Activated naive CD8-positive, alpha-beta T cell treated with anti-CD3 and anti-CD28 coated beads, Interleukin-2, amount 50 U/mL, for 16 hours (primary cell): ENCODE measurements around the gene EZH1.
"Not testable (repeated sequence)": the region's sequence is repeated elsewhere in the genome, so short reads cannot be mapped to it uniquely, and the experiment has no call there.

Experiments used
- DNase-seq: peaks from one replicate; pipeline ENCODE4 v3.0.0-alpha.2; 2020; ENCODE audit warnings: low read depth, low spot score

The EZH1 gene

GRCh38 chr17:42669977-42670788 is 74.7 kb downstream of the EZH1 start:
- no peak for DNase-seq

- DNase-seq, result no peak
Observed at GRCh38 chr17:42669705-42669976, 75.2 kb downstream of the EZH1 start.

DNA sequence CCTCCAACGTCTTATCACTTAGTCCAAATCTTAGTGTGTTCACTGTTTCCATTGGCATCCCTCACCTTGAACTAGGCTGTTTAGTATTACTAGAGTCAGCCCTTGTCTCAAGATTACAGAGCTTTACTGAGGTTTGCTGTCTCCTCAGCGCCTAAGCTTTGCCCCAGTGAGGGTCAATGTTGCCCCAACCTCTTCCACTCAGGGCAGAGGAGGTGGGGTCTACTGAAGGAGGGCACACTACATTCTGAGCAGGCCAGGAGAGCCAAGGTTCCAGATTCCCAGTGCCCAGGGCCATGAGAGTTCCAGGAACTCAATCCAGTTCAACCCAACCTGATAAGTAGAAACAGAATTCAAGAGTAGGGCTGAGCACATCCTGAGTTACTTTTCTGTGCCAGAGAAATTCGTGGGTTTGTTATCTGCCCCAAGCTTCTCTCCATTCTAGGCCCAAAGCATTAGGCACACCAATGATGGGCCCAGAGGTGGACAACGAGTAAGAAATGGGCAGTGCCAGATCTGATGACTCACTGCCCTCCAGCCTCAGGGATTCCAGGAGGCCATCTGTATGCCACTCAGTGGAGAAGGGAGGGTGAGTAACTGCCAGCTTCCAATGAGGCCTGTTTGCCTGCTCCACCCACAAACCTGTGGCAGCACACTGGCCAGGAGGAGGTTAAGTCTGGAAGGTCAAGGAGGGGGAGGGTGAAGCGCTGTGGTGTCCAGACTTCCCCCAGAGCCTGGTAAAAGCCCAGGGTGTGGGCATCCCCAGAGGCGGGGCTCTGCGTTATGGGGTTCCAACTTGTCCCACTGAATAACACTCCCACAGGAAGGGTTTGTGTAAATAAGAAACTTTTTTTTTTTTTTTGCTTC is 77.5 kb downstream of the EZH1 start:
- no peak for DNase-seq

GRCh38 chr17:42666126-42666525 is 78.7 kb downstream of the EZH1 start:
- DNase-seq, result not testable (repeated sequence)

GRCh38 chr17:42665581-42666001 is 79.2 kb downstream of the EZH1 start:
- DNase-seq, result no peak

DNA sequence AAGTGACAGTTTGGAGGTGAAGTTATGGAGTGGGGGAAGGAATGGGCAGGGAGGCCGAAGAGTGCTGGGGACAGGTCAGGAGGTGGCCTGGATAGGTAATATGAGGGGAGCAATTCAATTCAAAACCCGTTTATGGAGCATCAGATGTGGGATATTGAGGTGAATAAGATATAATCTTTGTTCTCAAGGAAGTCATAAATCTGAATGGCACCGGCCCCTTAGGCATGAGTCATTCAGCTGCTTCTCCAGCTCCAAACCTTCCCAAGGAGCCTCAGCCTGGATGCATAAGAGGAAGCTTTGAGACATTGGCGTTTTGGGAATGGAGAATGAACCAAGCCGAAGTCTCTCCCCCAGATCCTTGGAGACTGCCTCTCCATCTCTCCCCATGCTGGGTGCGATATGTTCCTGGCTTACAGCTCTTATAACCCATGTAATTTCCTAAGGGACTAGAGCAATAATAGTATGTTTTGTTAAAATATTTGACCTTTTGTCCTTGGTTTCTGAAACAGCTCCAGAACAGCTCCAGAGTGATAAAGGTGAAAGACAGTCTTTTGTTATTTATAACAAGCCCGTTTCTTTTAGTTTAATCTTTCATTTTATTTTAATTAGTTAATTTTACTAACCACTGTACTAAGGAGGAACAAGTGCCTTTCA is 84.0 kb downstream of the EZH1 start:
- no peak for DNase-seq

DNA sequence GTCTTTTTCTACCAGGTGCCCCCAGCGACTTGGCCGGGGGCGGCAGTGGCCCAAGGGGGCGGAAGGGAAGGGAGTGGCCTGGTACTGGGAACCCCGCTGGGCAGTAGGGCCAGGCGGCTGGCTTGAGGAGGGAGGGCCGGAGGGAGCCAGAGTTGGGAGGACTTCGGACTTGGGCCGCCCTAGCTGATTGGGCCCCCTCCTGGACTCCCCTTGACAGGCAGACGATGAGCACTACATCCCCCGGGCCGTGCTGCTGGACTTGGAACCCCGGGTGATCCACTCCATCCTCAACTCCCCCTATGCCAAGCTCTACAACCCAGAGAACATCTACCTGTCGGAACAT is 84.9 kb downstream of the EZH1 start:
- not testable (repeated sequence) for DNase-seq

GRCh38 chr17:42659079-42659931 is 85.5 kb downstream of the EZH1 start, which contains the start of gene TUBG2:
TSS of gene TUBG2 (plus strand) at chr17:42659284. CDS start at chr17:42659504, 220 bp downstream.
- DNase-seq, result peak; percentile 50

GRCh38 chr17:42657824-42658588 is 86.8 kb downstream of the EZH1 start:
- no peak for DNase-seq

DNA sequence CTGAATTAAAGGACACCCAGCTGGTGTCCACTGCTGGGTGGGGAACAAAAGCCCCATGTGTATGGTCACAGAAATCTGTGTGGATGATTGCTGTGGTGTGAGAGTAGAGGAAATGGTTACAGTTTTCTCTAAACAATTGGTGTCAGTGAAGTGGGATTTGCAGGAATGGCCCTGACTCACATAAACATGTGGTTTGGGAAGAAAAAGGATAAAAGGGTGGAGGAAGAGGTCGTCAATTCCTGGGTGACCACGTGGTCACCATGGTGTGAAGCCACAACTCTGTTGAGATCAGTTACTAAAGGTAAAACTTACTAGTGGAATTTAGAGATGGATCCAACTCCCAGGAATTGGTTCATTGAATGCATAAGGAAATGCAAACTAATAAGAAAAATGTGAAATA is 89.3 kb downstream of the EZH1 start:
- DNase-seq, result no peak

- DNase-seq, result no peak
Observed at GRCh38 chr17:42653179-42654124, 91.4 kb downstream of the EZH1 start.

GRCh38 chr17:42651392-42651791 is 93.4 kb downstream of the EZH1 start:
- no peak for DNase-seq
